ENCODE results near the gene JAZF1.
"Not testable (repeated sequence)": the region's sequence is repeated elsewhere in the genome, so short reads cannot be mapped to it uniquely, and the experiment has no call there.

JAZF1 gene

DNA sequence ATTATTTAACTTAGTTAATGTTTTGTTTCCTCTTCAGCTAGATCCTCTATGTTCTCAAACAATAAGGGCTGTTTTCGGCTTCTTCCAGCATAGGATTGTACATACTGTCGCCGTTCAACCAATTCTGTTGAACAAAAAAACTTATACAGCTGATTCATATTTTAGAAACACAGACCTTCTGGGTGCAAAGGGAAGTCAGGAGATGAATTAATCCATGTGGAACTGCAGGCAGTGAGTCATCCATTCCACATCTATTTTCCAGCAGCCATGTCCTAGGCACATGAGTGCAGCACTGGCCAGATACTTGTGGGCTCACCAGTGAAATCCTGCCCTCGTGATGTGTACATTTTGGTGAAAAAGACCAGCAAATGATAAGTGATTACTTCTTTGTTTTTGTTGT is 163.2 kb downstream of the JAZF1 start:
- Histone ChIP-seq H3K9me2 (replicated peaks; ENCODE audit: control insufficient read depth, low read length) (no peaks in the 10 kb centered on the region), H3K79me2 (ENCODE audit: control insufficient read depth, low read length) (peaks cover 17% of the 10 kb centered on the region), H4K20me1 (ENCODE audit: control insufficient read depth, insufficient read depth, low read depth, low read length) (peaks cover 7% of the 10 kb centered on the region), H3K27ac (ENCODE audit: low read depth, low read length) (no peak overlapping the region), H3K4me2 (ENCODE audit: low read length) (no peak overlapping the region), H3K36me3 (ENCODE audit: control insufficient read depth, low read length) (peaks cover 6% of the 10 kb centered on the region), H3K4me1 (ENCODE audit: control insufficient read depth, low read length) (no peaks in the 10 kb centered on the region), H3K4me3 (ENCODE audit: low read length) (no peak overlapping the region), H3K27me3 (ENCODE audit: control insufficient read depth, low read length) (no peaks in the 10 kb centered on the region), H3F3A (ENCODE audit: control insufficient read depth, insufficient read depth) (no peaks in the 10 kb centered on the region), H3K9me3 (ENCODE audit: control insufficient read depth, insufficient read depth, low read length) (peaks cover 8% of the 10 kb centered on the region; the same call in 1 of the 2 replicates)
- TF ChIP-seq, protein P1, sequence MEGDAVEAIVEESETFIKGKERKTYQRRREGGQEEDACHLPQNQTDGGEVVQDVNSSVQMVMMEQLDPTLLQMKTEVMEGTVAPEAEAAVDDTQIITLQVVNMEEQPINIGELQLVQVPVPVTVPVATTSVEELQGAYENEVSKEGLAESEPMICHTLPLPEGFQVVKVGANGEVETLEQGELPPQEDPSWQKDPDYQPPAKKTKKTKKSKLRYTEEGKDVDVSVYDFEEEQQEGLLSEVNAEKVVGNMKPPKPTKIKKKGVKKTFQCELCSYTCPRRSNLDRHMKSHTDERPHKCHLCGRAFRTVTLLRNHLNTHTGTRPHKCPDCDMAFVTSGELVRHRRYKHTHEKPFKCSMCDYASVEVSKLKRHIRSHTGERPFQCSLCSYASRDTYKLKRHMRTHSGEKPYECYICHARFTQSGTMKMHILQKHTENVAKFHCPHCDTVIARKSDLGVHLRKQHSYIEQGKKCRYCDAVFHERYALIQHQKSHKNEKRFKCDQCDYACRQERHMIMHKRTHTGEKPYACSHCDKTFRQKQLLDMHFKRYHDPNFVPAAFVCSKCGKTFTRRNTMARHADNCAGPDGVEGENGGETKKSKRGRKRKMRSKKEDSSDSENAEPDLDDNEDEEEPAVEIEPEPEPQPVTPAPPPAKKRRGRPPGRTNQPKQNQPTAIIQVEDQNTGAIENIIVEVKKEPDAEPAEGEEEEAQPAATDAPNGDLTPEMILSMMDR (IDR thresholded peaks at IDR 0.05; ENCODE audit: low read depth, low read length, poor library complexity, severe bottlenecking) = no peak
- TF ChIP-seq EZH2phosphoT487 (IDR thresholded peaks at IDR 0.05; ENCODE audit: borderline replicate concordance, low read length) = no peak

GRCh38 chr7:28016297-28016696 is 164.3 kb downstream of the JAZF1 start:
- H3K79me2 ChIP-seq (ENCODE audit: control insufficient read depth, low read length) = peaks cover 17% of the 10 kb centered on the region
- peaks cover 7% of the 10 kb centered on the region for H4K20me1 ChIP-seq (ENCODE audit: control insufficient read depth, insufficient read depth, low read depth, low read length)
- H3K4me3 ChIP-seq (ENCODE audit: low read length) = no peak overlapping the region
- H3K4me2 ChIP-seq (ENCODE audit: low read length) = no peak overlapping the region
- no peak for TF ChIP-seq EZH2phosphoT487 (IDR thresholded peaks at IDR 0.05; ENCODE audit: borderline replicate concordance, low read length)
- TF ChIP-seq, protein P1 (IDR thresholded peaks at IDR 0.05; ENCODE audit: low read depth, low read length, poor library complexity, severe bottlenecking) = no peak
- H3K36me3 ChIP-seq (ENCODE audit: control insufficient read depth, low read length) = peaks cover 6% of the 10 kb centered on the region
- peaks cover 8% of the 10 kb centered on the region; the same call in 1 of the 2 replicates for H3K9me3 ChIP-seq (ENCODE audit: control insufficient read depth, insufficient read depth, low read length)
- H3F3A ChIP-seq (ENCODE audit: control insufficient read depth, insufficient read depth) = no peaks in the 10 kb centered on the region
- H3K27ac ChIP-seq (ENCODE audit: low read depth, low read length) = no peak overlapping the region
- H3K4me1 ChIP-seq (ENCODE audit: control insufficient read depth, low read length) = no peaks in the 10 kb centered on the region
- H3K9me2 ChIP-seq (replicated peaks; ENCODE audit: control insufficient read depth, low read length) = no peaks in the 10 kb centered on the region
- no peaks in the 10 kb centered on the region for H3K27me3 ChIP-seq (ENCODE audit: control insufficient read depth, low read length)

DNA sequence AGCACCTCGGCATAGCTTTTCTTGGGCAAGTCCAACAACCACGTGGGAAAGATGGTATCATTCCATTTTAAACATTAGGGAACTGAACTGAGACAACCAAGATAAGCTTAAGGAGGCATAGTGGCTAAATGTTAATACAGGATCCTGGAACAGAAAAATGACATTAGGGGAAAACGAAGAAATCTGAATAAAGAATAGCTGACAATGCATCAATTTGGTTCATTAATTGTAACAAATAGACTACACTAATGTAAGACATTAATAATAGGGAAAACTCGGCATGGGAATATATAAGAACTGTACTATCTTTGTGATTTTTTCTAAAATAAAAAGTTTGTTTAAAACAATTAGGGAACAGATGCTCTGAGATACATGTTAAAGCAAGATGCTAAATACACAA is 165.4 kb downstream of the JAZF1 start:
- Histone ChIP-seq H3K36me3 (ENCODE audit: control insufficient read depth, low read length) (peaks cover 6% of the 10 kb centered on the region), H3K4me1 (ENCODE audit: control insufficient read depth, low read length) (no peaks in the 10 kb centered on the region), H3K4me2 (ENCODE audit: low read length) (no peak overlapping the region), H3K9me3 (ENCODE audit: control insufficient read depth, insufficient read depth, low read length) (peaks cover 8% of the 10 kb centered on the region; the same call in 1 of the 2 replicates), H3K9me2 (replicated peaks; ENCODE audit: control insufficient read depth, low read length) (no peaks in the 10 kb centered on the region), H3K4me3 (ENCODE audit: low read length) (no peak overlapping the region), H4K20me1 (ENCODE audit: control insufficient read depth, insufficient read depth, low read depth, low read length) (peaks cover 7% of the 10 kb centered on the region), H3K27ac (ENCODE audit: low read depth, low read length) (no peak overlapping the region), H3K27me3 (ENCODE audit: control insufficient read depth, low read length) (no peaks in the 10 kb centered on the region), H3K79me2 (ENCODE audit: control insufficient read depth, low read length) (peaks cover 16% of the 10 kb centered on the region), H3F3A (ENCODE audit: control insufficient read depth, insufficient read depth) (no peaks in the 10 kb centered on the region)
- TF ChIP-seq, protein P1 (IDR thresholded peaks at IDR 0.05; ENCODE audit: low read depth, low read length, poor library complexity, severe bottlenecking) = no peak
- TF ChIP-seq EZH2phosphoT487 (IDR thresholded peaks at IDR 0.05; ENCODE audit: borderline replicate concordance, low read length) = no peak

DNA sequence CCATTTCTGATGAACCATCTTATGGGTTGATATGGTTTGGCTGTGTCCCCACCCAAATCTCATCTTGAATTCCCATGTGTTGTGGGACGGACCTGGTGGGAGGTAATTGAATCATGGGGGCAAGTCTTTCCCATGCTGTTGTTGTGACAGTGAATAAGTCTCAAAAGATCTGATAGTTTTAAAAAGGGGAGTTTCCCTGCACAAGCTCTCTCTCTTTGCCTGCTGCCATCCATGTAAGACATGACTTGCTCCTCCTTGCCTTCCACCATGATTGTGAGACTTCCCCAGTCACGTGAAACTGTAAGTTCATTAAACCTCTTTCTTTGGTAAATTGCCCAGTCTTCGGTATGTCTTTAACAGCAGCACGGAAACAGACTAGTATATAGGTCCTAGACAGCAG is 166.3 kb downstream of the JAZF1 start:
- H3K36me3 ChIP-seq (ENCODE audit: control insufficient read depth, low read length); H3K4me3 ChIP-seq (ENCODE audit: low read length); H3K79me2 ChIP-seq (ENCODE audit: control insufficient read depth, low read length); H4K20me1 ChIP-seq (ENCODE audit: control insufficient read depth, insufficient read depth, low read depth, low read length); H3K4me1 ChIP-seq (ENCODE audit: control insufficient read depth, low read length); H3K27me3 ChIP-seq (ENCODE audit: control insufficient read depth, low read length); H3K4me2 ChIP-seq (ENCODE audit: low read length); H3K9me3 ChIP-seq (ENCODE audit: control insufficient read depth, insufficient read depth, low read length); H3K9me2 ChIP-seq (replicated peaks; ENCODE audit: control insufficient read depth, low read length); H3F3A ChIP-seq (ENCODE audit: control insufficient read depth, insufficient read depth); H3K27ac ChIP-seq (ENCODE audit: low read depth, low read length): not testable (repeated sequence)

All from DOHH2 (cell line).